Bone marrow (tissue), 2 donors: ENCODE data around the gene KIF4A.
"Not testable (repeated sequence)": the region's sequence is repeated elsewhere in the genome, so short reads cannot be mapped to it uniquely, and the experiment has no call there.

Experiments used
- DNase-seq, 2 donors: peaks; one replicate each; lab custom pipeline; 2025; lab: John Stamatoyannopoulos, UW

KIF4A gene

DNA sequence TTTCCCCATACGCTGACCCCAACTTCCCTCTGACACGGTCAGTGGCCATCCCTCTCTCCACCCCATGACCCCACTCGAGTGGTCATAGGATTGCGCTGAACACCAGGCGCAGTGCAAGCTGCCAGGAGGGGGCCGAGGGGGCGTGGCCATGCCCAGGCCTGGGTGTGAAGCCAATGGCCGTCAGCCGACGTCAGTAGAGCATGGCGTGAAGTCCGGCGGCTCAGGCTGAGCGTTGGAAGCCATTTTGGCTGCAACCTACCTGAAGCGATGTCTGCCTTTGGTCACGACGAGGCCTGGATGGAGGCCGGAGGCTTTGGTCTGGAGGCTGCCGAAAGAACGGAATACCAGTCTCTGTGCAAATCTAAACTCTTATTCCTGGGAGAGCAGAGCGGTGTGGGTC is 8.0 kb upstream of the KIF4A start, which contains the start of gene RAB41:
Gene RAB41, plus strand, starts transcription at position 222 of the 400 bp plus-strand sequence. Its CDS starts 46 bp downstream, at position 268.
- DNase-seq = no peak

DNA sequence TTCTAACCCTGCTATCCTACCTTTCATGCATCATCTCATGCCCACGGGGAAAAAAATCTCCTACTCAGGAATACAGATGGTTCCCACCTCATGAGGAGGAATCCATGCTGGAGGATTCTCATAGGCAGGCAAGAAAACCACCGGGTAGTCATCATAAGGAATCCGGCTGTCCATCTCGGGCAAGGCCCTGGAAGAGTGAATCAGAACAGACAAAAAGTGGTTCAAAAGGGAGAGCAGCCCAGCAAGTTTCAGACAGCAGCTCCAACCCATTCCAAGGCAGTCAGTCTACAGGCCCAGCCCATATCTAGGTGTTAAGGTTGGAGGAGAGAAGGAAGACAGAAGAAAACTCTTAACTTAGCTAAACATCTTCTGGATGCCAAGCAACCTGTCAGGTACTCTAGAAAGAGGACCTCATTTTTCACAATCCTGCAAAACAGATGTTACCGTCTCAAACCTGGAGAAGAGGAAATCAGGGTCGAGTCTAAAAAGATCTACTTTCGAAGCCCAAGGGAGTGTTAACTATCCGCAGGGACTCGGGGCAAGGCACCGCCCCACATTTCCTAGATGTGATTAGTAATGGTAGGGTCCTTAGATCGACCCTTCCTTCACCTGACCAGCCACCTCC is 624 bp upstream of the KIF4A start:
- DNase-seq = no peak

DNA sequence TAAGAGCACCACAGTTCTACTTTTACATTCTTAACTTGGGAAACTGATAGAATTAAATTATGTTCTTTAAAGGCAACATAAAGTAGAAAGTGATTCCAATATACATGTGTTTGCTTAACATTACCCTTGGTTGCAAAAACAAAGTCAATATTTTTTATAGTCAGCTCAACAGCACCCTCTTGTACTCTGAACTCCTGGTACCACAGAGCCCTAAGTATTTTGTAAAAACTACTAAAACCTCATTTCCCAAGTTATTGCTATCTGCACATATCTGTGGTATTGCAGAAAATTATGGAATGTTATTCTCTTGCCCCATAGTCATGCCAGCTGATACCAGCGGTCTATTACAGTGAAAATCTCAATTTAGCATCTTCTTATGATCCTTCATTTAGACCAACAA is 2.9 kb downstream of the KIF4A start:
- DNase-seq = no peak

DNA sequence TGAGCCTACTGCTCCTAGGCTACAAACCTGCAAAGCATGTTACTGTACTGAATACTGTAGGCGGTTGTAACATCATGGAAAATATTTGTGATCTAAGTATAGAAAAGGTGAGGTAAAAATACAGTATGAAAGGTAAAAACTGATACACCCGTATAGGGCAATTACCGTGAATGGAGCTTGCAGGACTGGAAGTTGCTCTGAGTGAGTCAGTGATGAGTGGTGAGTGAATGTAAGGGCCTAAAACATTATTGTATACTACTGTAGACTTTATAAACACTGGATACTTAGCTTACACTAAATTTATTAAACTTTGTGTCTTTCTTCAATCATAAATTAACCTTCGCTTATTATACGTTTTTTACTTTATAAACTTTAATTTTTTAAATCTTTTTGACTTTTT is 3.7 kb downstream of the KIF4A start:
- no peak for DNase-seq

DNA sequence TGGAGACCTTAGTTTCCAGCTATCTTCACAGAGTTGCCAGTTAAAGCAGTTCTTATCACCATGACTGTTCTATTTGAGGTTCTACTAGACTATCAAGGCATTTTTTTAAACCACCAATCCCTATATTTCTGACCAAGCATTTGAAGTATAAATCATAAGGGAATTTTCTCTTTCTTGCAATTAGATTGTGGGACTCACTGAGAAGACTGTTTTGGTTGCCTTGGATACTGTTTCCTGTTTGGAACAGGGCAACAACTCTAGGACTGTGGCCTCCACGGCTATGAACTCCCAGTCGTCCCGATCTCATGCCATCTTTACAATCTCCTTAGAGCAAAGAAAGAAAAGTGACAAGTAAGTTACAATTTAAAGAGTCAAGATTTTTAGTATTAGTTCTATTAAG is 11.8 kb downstream of the KIF4A start:
- DNase-seq = no peak

DNA sequence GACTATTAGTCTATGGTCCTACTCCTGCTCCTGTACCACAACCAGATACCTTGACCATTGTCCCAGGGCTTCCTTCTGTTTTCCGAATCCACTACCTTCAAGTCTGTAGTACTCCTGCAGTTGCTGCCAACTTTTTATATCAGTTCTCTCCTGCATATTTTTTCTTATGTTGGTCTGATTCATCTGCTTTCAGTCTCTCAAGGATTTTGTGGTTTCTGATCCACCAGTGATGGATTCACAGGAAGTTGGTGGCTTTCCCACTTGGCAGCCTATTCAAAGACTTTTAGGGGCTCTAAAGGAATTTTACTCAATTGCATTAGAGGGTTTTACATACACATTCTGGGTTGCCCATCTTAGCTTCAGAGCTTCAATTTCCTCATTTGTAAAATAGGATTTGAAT is 23.6 kb downstream of the KIF4A start:
- DNase-seq = no peak

DNA sequence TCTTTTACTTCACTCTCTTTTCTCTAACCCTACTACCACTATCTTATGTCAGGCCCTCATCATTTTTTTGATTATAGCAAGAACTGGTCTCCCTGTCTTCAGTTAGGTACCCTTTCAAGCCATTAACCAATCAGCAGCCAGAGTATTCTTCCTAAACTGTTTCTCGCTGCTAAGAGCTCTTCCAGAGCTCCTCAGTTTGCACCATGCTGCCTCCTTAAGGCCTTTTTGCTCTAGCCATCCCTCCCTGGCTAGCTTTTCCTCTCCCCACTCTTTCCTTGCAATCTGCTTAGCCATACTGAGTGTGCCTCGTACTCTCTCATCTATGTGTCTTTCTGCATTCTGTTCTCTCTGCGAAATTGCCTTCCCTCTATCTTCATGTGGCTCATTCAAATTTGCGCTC is 32.9 kb downstream of the KIF4A start:
- DNase-seq = no peak

DNA sequence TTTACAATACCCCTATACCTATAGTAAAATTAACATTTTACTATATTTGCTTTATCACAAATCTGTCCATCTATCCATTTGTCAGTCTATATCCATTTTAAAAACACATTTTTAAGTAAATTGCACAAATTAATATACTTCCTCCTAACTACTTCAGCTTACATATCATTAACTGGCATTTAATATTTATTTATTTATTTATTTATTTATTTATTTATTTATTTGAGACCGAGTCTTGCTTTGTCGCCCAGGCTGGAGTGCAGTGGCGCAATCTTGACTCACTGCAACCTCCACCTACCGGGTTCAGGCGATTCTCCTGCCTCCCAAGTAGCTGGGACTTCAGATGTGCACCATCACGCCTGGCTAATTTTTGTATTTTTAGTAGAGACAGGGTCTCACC is 33.7 kb downstream of the KIF4A start:
- DNase-seq = not testable (repeated sequence)

DNA sequence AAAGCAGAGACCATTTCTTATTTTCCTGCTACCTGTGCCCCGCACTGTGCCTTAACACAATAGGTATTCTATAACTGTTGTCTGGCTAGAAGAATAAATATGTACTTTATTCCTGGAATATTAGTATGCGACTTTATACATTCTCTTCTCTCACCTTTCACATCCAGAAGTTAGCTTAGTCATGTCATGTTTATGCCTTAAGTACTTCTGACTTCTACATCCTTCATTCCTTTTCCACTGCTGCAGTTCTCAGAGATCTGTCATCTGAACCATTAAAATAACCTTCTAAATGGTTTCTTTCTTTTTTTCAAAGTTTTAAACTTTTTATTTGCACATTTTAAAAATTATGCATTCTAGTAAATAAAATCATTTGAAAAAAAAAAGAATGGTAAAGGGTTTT is 34.4 kb downstream of the KIF4A start:
- no peak for DNase-seq

DNA sequence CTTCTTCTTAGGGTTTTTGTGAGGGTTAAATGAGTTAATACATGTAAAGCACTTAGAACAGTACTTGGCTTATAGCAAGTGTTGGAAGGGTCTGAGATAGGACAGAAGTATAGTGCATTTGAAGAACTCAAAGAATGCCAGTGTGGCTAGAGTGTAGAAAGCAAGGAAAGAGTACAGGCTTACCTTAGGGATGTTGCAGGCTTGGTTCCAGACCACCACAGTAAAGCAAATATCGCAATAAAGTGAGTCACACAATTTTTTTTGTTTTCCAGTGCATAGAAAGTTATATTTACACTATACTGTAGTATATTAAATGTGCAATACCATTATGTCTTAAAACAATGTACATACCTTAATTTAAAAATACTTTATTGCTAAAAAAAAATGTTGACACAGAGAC is 41.3 kb downstream of the KIF4A start:
- no peak for DNase-seq

DNA sequence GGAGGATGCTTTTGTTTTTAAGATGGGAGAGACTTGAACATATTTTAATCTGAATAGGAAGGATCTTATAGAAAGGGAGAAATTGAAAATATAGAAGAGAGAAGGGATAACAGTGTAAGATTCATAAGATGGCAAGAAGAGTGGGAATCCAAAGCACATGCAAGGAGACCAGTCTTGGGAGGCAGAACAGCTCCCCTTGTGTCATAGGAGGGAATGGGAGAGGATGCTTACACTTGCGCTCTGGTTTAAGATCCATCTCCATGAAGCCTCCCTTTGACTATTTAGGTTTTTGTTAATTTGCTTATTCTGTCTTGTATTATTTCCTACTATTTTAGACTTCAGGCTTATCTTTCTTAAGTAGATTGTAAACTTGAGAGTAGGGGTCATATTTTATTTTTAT is 42.7 kb downstream of the KIF4A start:
- no peak for DNase-seq

DNA sequence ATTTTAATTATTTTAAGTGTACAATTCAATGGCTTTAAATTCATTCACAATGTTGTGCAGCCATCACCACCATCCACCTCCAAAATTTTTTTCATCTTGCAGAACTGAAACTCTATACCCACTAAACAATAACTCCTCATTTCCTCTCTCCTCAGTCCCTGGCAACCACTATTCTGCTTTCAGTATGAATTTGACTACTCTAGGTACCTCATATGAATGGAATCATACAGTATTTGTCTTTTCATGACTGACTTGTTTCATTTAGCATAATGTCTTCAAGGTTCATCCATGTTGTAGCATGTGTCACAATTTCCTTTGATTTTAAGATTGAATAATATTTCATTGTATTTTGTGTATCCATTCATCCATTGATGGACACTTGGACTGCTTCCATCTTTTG is 46.9 kb downstream of the KIF4A start:
- DNase-seq = no peak

DNA sequence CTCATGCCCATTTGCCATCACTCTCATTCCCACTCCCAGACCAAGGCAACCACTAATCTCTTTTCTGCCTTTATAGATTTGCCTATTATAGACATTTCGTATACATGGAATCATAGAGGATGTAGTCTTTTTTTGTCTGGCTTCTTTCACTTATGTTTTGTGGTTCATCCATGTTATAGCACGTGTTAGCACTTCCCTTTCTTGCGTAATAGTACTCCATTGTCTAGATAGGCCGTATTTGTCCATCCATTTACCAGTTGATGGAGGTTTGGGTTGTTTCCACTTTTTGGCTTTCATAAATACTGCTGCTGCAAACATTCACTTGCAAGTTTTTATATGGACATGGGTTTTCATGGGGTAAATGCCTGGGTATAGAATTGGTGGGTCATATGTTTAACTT is 48.4 kb downstream of the KIF4A start:
- no peak for DNase-seq

DNA sequence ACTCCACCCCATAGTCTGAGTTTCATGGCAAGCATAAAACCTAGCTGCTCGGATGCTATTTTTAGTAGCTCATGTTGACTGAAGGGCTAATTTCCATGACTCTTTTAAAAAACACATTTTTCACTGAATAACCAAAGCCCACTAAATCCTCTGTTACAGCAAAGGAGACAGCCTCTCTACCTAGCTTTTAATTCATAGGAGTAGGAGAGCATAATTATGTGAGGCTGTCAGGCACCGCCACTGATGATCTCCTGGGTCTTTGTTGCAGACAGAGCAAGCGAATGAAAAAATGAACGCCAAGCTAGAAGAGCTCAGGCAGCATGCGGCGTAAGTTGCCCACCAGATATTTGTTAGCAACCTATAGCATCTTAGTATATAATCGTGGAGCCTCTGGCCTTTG is 53.5 kb downstream of the KIF4A start:
- DNase-seq = no peak

DNA sequence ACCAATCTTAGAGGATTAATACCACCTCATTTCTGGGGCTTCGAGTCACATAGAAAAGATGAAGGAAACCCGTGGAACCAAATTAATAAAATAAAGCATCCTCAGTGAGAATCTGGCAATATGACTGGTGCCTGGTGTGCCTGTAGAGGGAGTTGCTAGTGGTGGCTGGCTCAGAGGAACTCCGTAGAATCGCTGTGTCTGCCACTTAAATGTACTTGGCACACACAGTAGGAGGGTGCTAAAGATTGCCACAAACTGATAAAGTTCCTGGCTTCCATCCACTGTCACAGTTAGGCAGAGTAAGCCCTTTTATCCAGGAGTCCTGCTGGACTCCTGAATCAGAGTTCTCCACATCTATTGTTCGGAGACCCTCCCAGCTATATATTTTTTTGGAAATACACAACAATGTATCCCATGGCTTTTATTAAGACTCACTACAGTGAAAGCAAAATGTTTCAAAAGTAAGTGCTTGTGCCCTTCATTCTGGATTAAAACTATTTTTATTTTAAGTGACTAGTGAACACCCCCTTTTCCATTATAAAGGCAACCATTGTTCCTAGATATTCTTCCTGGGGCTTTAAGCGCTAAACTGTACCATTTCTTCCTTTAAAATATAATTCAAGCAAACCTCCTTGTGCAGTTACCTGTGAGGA is 56.6 kb downstream of the KIF4A start:
- DNase-seq = no peak

DNA sequence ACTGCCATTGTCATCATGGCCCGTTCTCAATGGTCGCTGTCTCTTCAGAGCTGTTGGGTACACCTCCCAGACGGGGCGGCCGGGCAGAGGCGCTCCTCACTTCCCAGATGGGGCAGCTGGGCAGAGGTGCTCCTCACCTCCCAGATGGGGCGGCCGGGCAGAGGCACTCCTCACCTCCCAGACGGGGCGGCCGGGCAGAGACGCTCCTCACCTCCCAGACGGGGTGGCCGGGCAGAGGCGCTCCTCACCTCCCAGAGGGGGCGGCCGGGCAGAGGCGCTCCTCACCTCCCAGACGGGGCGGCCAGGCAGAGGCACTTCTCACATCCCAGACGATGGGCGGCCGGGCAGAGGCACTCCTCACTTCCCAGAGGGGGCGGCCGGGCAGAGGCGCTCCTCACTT is 58.9 kb downstream of the KIF4A start:
- not testable (repeated sequence) for DNase-seq

DNA sequence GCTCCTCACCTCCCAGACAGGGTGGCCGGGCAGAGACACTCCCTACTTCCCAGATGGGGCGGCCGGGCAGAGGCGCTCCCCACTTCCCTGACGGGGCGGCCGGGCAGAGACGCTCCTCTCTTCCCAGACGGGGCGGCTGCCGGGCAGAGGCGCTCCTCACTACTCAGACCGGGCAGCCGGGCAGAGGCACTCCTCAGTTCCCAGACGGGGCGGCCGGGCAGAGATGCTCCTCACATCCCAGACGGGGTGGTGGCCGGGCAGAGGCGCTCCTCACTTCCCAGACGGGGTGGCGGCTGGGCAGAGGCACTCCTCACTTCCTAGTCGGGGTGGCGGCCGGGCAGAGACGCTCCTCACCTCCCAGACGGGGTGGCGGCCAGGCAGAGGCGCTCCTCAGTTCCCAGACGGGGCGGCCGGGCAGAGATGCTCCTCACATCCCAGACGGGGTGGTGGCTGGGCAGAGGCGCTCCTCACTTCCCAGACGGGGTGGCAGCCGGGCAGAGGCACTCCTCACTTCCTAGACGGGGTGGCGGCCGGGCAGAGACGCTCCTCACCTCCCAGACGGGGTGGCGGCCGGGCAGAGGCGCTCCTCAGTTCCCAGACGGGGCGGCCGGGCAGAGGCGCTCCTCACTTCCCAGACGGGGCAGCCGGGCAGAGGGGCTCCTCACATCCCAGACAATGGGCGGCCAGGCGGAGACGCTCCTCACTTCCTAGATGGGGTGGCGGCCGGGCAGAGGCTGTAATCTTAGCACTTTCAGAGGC is 59.6 kb downstream of the KIF4A start:
- not testable (repeated sequence) for DNase-seq

DNA sequence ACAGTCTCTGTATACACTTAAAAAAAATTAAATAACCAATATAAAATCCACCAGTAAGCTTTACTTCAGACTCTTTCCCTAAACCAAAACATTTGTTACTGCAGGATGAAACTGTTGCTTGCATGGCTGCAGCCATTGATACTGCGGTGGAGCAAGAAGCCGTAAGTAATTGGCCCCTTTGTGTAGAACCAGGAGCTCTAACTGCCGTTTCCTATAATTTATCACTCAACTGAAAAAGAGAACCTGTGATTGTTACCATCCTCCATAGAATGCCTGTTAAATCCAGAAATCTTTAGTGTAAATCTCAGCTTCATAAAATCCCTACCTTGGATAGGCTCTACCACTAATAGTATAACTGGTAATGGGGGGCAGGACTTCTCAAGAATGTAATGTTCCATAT is 62.6 kb downstream of the KIF4A start:
- no peak for DNase-seq

DNA sequence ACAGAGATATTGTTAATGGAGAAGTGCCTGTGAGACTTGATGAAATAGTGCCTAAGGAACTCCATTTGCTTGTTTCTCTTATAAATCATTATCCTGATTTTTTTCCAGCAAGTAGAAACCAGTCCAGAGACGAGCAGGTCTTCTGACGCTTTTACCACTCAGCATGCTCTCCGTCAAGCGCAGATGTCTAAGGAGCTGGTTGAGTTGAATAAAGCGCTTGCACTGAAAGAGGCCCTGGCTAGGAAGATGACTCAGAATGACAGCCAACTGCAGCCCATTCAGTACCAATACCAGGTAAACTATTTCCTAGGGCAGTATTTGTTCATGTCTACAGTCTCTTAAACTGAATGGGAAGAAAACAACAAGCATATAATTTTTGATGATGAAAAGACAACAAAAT is 63.6 kb downstream of the KIF4A start:
- no peak for DNase-seq

DNA sequence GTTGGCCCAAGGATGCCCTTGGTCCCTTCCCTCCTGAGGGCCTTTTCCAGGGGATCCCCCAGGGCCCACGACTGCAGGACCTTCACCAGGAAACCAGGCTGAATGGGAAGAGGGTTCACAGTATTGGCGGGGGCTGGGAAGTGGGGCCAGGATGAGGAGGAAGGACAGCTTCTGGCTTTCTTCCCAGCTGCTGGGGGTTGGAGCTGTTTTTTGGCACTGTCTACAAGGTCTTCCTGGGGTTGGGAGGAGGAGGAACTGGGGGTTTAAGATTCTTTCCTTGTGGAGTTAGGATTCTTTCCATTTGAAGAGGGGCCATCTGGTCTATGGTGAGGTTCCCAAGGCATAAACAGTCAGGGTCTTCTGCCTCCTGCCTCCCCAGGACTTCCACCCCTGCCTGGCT is 64.8 kb downstream of the KIF4A start:
- no peak for DNase-seq

DNA sequence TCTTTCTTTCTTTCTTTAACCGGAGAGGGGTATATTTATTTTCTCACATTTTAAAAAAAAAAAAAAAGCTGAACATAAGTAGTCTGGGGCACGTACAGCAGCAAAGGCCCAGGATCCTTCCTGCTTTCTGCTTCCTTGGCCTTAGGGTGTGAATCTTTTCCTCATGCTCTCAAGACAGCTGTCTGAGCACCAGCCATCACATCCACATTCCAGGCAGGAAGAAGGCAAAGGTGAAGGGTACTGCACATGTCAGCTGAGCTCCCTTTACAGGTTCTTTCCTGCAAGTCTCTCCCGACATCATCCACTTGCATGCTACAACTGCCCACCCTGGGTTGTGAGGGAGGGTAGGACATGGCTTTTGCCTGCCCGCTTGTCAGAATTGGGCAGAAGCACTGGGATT is 69.6 kb downstream of the KIF4A start:
- DNase-seq = no peak

DNA sequence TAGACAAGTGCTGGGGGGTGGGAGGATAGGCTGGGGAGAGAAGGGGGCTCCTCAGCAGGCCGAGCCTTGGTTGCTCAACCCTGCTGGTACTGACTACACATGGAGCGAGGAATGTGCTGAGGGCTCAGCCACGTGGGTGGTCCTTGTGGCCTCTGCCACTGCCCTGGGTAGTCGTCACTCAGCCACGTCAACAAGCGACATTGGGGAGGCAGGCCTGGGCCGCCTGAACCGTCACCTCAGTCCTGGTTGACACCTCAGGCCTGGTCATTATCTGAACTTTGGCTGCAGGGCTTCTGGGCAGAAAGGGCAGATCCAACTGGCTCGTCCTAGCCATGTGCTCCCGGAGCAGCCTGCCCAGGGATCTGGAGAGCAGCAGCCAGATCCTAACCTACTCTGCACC is 70.5 kb downstream of the KIF4A start:
- no peak for DNase-seq

DNA sequence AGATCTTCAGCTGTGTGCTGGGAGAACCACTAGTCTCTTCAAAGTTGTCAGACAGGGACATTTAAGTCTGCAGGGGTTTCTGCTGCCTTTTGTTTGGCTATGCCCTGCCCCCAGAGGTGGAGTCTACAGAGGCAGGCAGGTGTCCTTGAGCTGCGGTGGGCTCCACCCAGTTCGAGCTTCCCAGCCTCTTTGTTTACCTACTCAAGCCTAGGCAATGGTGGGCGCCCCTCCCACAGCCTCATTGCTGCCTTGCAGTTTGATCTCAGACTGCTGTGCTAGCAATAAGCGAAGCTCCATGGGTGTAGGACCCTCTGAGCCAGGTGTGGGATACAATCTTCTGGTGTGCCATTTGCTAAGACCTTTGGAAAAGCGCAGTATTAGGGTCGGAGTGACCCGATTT is 78.8 kb downstream of the KIF4A start:
- not testable (repeated sequence) for DNase-seq
